NOMO-1 (cell line): ENCODE results near the gene EPDR1.

Experiments
- DNase-seq, 2 experiments: peaks; one replicate each; lab custom pipeline; 2025; ENCODE audit not compliant: unreplicated experiment in 2 of 2; lab: John Stamatoyannopoulos, UW

The EPDR1 gene

DNA sequence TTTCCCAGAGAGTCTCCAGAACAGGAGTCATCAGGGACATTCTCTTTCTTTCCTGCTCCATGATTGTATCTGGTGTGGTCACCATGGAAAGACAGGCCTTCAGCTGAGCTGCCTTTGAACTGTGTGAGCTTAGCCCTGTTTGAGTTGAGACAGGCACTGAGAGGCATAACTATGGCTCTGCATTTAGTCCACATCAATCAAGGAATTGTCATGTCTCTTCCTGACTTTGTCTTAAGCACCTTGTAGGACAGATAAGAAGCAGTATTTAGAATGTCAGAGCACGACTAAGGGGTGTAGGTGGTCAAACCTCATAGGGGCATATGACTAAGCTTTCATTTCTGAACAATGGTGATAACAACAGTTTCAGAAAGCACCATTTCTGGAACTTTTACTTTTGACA, 53.5 kb downstream of the EPDR1 start:
- no peak for DNase-seq

DNA sequence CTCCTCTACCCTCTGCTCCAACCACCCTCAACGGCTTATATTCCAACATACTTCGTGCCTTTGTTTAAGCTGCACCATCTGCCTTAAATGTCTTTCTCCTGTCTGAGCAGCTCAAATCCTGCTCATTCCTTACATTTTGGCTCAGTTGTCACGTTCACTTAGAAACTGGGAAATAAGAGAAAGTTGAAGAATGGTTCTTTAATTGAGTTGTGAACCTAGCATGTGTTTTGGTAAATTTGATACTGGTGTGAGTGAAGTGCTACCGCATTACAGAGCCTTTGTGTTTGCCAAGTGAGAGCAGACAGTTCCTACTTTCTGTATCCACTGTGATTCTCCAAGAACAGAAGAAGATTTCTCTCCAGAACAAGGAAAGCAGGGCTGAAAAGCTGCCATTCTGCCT, 54.3 kb downstream of the EPDR1 start:
- no peak for DNase-seq

DNA sequence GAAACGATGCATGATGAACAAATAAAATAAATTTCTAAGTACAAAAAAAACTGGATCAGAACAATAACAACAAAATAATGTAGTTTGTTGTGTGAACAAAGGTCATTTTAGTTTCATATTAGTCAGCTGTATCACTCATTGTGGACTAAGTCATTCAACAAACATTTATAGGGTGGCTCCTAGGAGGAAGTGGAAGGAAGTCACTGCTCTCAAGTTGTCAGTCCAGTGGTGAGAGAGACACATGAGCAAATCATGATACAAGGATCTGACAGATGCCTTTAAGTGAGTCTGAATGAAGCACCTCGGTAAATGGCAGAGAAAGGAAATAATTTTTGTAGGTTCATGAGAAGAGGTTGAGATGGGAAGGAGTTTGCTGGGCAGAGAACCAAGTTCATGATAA, 56.8 kb downstream of the EPDR1 start:
- DNase-seq: no peak

DNA sequence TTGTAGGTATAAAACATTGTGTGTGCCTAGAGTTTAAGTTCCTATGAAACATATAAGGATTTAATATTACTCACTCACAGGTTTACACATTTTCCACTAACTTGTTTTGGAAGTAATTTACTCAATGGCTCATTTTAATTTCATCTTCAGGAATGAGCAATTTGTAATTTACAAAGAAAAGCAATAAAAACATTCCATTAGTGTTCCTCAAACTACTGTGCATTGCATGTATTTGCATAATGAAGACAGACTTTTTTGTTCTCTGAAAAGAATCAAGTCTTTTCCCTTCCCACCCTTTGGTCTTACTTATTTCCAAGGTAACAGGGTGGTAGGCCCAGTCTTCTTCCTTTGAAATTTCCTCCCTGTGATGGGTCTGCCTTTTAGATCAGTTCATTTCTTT, 61.2 kb downstream of the EPDR1 start:
- no peak for DNase-seq

DNA sequence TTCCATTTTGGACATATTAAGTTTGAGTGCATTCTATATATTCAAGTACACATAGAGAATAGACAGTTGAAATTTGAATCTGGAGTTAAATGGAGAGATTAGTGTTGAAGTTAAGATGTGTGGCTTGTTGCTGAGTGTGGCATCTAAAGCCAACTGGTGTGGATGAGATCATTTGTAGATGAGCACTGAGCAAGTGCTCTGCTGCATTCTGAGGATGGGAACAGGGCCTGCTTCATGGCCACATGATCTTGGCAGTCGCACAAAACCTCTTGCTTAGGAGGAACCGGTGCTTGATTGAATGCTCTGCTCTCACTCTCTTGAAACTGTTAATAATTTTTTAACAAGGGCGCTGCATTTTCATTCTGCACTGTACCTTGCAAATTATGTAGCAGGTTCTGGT, 62.0 kb downstream of the EPDR1 start:
- DNase-seq: no peak

DNA sequence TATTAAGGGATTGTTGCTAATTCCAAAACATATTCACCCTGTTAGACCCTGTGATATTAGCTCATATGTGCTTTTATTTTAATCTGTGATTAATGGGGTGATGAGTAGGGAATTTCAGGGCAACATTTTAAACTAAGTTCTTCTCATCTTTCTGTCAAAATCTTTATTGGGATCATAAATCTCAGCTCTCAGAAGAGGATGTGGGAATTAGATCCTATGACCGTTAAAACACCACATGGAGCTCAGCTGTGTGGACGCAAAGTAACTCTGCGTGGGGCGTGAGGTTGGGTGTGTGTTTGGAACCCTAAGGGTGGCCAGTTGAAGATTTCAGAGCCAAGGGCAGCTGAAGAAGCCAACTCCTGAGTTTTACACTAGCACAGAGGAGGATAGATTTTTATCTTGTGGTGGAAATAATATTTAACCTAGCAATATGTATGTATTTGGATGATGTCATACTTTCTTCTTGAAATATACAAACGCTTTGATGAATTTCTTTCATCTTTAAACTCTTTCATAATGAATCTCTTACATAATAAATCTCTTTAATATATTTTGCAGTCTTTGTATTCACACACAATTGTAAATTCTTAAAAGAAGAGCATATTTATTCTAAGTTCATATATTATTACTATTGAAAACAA, 64.4 kb downstream of the EPDR1 start:
- DNase-seq: no peak

DNA sequence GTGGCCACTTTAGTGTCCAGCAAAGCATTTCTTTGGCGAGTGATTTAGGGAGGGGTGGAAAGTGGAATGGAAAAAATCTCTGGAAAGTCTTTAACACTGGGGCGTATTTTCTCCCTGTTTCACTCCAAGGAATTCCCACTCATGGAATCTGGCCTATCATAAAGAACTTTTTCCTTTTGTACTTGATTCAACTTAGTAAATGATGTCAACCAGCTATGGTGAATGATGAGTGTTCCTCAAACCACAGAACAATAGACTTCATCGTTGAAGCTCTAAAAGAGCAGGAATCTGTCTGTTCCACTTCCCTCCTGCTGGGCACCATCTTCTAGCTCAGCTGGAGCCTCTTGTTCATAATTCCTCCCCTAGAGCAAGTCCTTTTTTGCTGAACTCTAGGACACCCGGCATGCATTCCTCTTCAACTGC, 66.5 kb downstream of the EPDR1 start:
- DNase-seq: no peak

DNA sequence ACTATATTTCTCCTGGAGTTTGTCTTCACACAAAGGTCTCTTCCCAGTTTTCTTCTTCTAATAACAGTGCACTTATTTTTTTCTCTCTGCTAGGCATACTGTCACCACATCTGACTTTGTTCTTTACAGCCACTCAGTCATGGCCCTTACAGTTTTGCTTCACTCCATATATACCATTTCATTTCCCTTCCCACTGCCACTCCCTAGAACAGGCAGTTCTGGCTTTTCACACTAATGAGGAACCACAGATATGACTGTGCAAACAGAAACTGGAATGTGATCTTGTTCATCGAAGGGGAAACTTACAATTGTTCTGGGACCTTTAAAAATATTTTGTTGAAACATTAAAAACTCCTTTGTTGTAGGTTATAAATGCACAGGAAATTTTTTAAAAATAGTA, 67.3 kb downstream of the EPDR1 start:
- peak; percentile 5 to 38 for DNase-seq

DNA sequence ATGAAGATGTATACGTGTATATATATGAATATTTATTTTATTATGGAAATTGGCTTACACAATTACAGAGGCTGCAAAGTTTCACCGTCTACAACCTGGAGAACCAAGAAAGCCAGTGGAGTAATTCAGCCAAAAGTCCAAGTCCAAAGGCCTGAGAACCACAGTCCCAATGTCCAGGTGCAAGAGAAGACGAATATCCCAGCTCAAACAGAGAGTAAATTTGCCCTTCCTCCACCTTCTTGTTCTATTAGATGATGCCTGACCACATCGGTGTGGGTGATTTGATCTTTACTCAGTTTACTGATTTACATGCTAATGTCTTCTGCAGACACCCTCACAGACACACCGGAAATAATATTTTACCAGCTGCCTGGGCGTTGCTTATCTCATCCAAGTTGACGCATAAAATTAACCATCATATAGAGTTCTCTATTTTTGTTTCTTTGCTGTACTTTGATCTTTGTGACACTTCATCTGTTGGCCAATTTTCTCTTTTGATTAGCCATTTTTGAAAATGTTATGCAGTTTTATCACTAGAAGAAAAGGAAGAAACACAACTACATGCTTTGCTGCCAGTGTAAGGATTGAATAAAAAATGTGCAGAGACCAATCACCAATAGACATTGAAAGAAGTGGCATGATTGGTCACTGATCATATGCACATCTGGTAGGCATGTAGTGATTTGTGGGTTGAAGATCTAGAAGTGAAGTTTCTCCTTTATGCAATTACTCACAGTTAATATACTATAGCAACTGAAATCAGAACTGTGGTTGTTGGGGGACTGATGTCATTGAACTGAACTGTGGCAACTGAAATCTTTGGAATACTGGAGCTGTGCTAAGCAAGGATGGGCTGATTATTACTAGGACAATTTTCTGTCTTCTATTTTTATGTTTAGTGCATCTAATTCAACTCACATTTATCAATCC, 68.5 kb downstream of the EPDR1 start:
- no peak for DNase-seq

DNA sequence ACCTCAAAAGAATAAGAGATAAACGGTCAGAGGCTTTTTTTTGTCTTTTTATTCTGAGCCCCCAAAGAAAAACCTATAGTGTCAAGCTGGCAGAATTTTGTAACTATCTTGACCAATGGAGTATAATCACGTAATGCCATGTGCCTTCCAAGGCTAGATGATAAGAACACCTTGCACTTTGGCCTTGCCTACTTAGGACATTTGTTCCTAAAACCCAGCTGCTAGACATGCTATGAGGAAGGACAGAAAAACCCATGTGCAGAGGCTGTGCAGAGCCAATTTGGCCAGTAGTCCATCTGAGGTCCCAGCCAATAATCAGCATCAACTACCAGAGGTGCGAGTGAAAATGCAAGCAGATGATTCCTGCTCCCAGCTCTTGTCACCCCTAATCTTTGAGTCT, 69.9 kb downstream of the EPDR1 start:
- no peak for DNase-seq

DNA sequence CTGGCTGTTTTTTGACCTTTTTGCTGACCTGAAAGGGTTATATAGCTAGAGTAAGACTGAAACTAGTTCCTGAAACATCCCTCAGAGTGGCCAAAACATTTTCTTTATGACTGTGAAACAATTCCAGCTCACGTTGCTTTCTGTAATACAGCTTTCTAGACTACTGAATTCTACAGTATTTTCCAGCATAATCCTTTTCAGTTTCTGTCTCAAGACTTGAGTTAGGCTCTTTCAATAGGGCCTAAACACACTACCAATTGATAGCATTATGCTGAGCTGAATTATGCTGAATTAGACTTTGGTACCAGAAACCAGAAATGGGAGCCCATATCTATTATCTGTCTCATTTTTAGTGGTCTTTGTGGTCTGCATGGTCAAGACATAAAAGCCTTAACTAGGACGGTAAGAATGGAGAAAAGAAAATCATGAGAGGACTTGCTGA, 72.6 kb downstream of the EPDR1 start:
- no peak for DNase-seq

DNA sequence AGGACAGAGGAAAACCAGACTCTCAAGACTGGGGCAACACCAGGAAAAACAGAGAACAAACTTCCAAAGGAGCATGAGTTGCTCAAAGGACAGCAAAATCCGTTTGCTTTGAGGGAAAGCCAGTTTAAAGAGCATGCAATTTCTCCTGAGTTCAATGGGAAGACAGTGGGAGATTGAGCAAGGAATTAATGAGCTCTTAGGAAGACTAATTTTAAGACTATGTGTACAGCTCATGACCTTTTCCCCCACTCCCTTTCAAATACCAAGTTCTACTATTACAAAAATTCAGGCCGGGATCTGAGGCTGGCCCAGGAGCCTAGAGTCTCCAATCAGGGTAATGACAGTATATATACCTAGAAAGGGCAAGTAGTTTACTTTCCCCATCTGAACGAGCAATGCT, 79.2 kb downstream of the EPDR1 start:
- no peak for DNase-seq

DNA sequence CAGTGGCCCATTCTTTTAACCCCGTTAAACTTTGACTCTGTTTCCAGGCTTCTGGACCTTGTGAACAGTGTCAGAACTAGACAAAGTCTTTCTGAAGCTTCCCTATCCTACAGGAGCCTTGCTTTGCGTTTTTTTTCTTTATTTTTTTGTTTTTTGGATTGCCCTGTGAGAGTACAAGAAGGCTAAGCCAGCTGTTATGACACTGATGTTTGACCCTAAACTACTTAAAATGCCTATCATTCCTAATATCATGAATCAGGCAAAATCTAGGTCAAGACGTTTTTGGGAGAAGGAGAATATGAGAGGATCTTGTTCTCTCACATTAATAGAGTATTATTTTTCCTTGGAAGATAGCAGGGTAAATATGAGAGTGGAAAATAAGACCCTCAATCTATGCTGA, 79.8 kb downstream of the EPDR1 start:
- DNase-seq: no peak
